K562 (cell line): ENCODE measurements around the gene TRIO.

Experiments used
- EP300 ChIP-seq: IDR thresholded peaks from 2 replicates; pipeline ENCODE4 v1.6.1; 2012; ENCODE audit warnings: low read length, improper control_type of control experiment
- JUN ChIP-seq, 2 experiments: sonication (generic) in 1 of 2; formaldehyde crosslinking in 1 of 2; IDR thresholded peaks; 2 replicates each; pipeline versions ENCODE4 v1.6.1 to v1.8.0; 2012 to 2022; ENCODE audit warnings: borderline replicate concordance in 2 of 2, mild to moderate bottlenecking in 2 of 2, improper control_type of control experiment in 1 of 2, low read depth in 1 of 2, low read length in 1 of 2, missing genetic modification reagents in 1 of 2
- POLR2G ChIP-seq: fragments of 200-400 bp; formaldehyde crosslinking; IDR thresholded peaks from 2 replicates; pipeline ENCODE4 v1.6.1; 2017; ENCODE audit warnings: low read depth, mild to moderate bottlenecking, antibody characterized with exemption, low read length, moderate library complexity
- SRF ChIP-seq, 2 experiments: fragments of 250-450, 450-650 bp in 1 of 2; sonication (Bioruptor Pico) in 1 of 2; sonication (generic) in 1 of 2; formaldehyde crosslinking; IDR thresholded peaks; 2 replicates each; pipeline versions ENCODE4 v1.5.0 to v1.5.1; 2020 to 2022; ENCODE audit warnings: mild to moderate bottlenecking in 1 of 2, missing genetic modification reagents in 1 of 2
- ZBTB8A ChIP-seq: fragments of 450-650 bp; IDR thresholded peaks from 2 replicates; pipeline ENCODE4 v1.6.1; 2018; ENCODE audit warnings: mild to moderate bottlenecking, moderate library complexity; ENCODE audit not compliant: partially characterized antibody
- ZEB2 ChIP-seq: fragments of 450-650 bp; IDR thresholded peaks from 2 replicates; pipeline ENCODE4 v1.6.1; 2016
- ZNF224 ChIP-seq: sonication (generic); formaldehyde crosslinking; IDR thresholded peaks from 2 replicates; pipeline ENCODE4 v1.8.0; 2022; ENCODE audit warnings: mild to moderate bottlenecking, missing genetic modification reagents
- TF ChIP-seq, protein P1 (sequence below): sonication (generic); formaldehyde crosslinking; IDR thresholded peaks from 2 replicates; pipeline ENCODE4 v1.8.1; 2022; ENCODE audit warnings: missing genetic modification reagents
- TF ChIP-seq, protein P2 (sequence below): sonication (generic); formaldehyde crosslinking; IDR thresholded peaks from 2 replicates; pipeline ENCODE4 v1.8.0; 2022; ENCODE audit warnings: missing genetic modification reagents, mild to moderate bottlenecking, borderline replicate concordance
- TF ChIP-seq, protein P3 (sequence below), 2 experiments: IDR thresholded peaks; 2 replicates each; pipeline ENCODE4 v1.6.1; 2012; ENCODE audit warnings: improper control_type of control experiment in 2 of 2, low read depth in 2 of 2, low read length in 2 of 2, borderline replicate concordance in 1 of 2
- TF ChIP-seq, protein P4 (sequence below), 3 experiments: IDR thresholded peaks in 2 of 3; conservative IDR thresholded peaks in 1 of 3; 2 replicates each; pipeline ENCODE4 v1.5.1; 2011 to 2012; ENCODE audit warnings: low read length in 3 of 3, mild to moderate bottlenecking in 3 of 3, control low read depth in 2 of 3, improper control_type of control experiment in 1 of 3, inconsistent platforms in 1 of 3, low read depth in 1 of 3, mixed read lengths in 1 of 3, moderate library complexity in 1 of 3; ENCODE audit not compliant: insufficient read depth in 2 of 3

DNA sequence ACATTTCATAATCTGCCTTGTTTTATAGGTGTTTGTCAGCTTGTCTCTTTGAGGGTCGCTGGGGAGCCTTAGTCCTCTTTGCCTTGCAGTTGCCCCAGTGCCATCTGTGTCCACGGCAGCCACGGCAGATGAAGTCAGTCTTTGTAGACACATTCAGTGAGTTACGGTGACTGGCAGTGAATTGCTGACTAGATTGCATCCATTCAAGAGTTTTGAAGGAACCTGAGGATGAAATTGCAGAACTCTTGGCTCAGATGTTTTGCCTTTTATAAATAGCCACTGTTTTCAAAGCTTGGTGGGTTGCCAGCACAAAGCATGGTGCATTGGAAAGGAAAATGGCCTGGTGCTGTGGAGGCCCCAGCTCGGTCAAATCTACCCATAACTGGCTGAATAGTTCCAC lies 125.6 kb downstream of the TRIO start:
- no peak for TF ChIP-seq EP300
- no peak for TF ChIP-seq ZNF224 (CRISPR knock-in tag)
- no peak for TF ChIP-seq POLR2G
- no peak for TF ChIP-seq ZEB2
- TF ChIP-seq, protein P1, sequence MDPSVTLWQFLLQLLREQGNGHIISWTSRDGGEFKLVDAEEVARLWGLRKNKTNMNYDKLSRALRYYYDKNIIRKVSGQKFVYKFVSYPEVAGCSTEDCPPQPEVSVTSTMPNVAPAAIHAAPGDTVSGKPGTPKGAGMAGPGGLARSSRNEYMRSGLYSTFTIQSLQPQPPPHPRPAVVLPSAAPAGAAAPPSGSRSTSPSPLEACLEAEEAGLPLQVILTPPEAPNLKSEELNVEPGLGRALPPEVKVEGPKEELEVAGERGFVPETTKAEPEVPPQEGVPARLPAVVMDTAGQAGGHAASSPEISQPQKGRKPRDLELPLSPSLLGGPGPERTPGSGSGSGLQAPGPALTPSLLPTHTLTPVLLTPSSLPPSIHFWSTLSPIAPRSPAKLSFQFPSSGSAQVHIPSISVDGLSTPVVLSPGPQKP (CRISPR knock-in tag), result no peak
- TF ChIP-seq JUN (IDR thresholded peaks at IDR 0.05; ENCODE audit: borderline replicate concordance, low read depth, low read length), result no peak
- TF ChIP-seq JUN (CRISPR knock-in tag; IDR thresholded peaks at IDR 0.05; ENCODE audit: borderline replicate concordance), result no peak
- TF ChIP-seq, protein P2, sequence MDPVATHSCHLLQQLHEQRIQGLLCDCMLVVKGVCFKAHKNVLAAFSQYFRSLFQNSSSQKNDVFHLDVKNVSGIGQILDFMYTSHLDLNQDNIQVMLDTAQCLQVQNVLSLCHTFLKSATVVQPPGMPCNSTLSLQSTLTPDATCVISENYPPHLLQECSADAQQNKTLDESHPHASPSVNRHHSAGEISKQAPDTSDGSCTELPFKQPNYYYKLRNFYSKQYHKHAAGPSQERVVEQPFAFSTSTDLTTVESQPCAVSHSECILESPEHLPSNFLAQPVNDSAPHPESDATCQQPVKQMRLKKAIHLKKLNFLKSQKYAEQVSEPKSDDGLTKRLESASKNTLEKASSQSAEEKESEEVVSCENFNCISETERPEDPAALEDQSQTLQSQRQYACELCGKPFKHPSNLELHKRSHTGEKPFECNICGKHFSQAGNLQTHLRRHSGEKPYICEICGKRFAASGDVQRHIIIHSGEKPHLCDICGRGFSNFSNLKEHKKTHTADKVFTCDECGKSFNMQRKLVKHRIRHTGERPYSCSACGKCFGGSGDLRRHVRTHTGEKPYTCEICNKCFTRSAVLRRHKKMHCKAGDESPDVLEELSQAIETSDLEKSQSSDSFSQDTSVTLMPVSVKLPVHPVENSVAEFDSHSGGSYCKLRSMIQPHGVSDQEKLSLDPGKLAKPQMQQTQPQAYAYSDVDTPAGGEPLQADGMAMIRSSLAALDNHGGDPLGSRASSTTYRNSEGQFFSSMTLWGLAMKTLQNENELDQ (CRISPR knock-in tag), result no peak
- TF ChIP-seq, protein P3, sequence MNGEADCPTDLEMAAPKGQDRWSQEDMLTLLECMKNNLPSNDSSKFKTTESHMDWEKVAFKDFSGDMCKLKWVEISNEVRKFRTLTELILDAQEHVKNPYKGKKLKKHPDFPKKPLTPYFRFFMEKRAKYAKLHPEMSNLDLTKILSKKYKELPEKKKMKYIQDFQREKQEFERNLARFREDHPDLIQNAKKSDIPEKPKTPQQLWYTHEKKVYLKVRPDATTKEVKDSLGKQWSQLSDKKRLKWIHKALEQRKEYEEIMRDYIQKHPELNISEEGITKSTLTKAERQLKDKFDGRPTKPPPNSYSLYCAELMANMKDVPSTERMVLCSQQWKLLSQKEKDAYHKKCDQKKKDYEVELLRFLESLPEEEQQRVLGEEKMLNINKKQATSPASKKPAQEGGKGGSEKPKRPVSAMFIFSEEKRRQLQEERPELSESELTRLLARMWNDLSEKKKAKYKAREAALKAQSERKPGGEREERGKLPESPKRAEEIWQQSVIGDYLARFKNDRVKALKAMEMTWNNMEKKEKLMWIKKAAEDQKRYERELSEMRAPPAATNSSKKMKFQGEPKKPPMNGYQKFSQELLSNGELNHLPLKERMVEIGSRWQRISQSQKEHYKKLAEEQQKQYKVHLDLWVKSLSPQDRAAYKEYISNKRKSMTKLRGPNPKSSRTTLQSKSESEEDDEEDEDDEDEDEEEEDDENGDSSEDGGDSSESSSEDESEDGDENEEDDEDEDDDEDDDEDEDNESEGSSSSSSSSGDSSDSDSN (IDR thresholded peaks at IDR 0.05; ENCODE audit: borderline replicate concordance in 1 of 2, low read depth in 2 of 2, low read length in 2 of 2), result no peak
- TF ChIP-seq ZBTB8A, result no peak
- TF ChIP-seq, protein P4, sequence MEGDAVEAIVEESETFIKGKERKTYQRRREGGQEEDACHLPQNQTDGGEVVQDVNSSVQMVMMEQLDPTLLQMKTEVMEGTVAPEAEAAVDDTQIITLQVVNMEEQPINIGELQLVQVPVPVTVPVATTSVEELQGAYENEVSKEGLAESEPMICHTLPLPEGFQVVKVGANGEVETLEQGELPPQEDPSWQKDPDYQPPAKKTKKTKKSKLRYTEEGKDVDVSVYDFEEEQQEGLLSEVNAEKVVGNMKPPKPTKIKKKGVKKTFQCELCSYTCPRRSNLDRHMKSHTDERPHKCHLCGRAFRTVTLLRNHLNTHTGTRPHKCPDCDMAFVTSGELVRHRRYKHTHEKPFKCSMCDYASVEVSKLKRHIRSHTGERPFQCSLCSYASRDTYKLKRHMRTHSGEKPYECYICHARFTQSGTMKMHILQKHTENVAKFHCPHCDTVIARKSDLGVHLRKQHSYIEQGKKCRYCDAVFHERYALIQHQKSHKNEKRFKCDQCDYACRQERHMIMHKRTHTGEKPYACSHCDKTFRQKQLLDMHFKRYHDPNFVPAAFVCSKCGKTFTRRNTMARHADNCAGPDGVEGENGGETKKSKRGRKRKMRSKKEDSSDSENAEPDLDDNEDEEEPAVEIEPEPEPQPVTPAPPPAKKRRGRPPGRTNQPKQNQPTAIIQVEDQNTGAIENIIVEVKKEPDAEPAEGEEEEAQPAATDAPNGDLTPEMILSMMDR (IDR thresholded peaks at IDR 0.05 in 2 of 3, conservative IDR thresholded peaks at IDR 0.05 in 1 of 3; ENCODE audit: insufficient read depth in 2 of 3, low read depth in 1 of 3, low read length in 3 of 3), result no peak
- TF ChIP-seq SRF (CRISPR knock-in tag; IDR thresholded peaks at IDR 0.05), result no peak
